A673 (cell line): Measurements from ENCODE around the gene DCHS1.

Experiments
- EZH2 ChIP-seq: fragments of 200-600 bp; sonication (generic); IDR thresholded peaks from 2 replicates; pipeline ENCODE4 v1.6.1; 2017; ENCODE audit warnings: borderline replicate concordance, low read depth, mild to moderate bottlenecking, mixed read lengths, antibody characterized with exemption, low read length; ENCODE audit not compliant: poor library complexity, severe bottlenecking
- TF ChIP-seq, protein P1 (sequence below): fragments of 300-800, 200-600 bp; sonication (generic); conservative IDR thresholded peaks from 2 replicates; pipeline ENCODE4 v1.5.1; 2017; ENCODE audit warnings: low read depth, mild to moderate bottlenecking, antibody characterized with exemption, low read length, moderate library complexity, mixed read lengths

DNA sequence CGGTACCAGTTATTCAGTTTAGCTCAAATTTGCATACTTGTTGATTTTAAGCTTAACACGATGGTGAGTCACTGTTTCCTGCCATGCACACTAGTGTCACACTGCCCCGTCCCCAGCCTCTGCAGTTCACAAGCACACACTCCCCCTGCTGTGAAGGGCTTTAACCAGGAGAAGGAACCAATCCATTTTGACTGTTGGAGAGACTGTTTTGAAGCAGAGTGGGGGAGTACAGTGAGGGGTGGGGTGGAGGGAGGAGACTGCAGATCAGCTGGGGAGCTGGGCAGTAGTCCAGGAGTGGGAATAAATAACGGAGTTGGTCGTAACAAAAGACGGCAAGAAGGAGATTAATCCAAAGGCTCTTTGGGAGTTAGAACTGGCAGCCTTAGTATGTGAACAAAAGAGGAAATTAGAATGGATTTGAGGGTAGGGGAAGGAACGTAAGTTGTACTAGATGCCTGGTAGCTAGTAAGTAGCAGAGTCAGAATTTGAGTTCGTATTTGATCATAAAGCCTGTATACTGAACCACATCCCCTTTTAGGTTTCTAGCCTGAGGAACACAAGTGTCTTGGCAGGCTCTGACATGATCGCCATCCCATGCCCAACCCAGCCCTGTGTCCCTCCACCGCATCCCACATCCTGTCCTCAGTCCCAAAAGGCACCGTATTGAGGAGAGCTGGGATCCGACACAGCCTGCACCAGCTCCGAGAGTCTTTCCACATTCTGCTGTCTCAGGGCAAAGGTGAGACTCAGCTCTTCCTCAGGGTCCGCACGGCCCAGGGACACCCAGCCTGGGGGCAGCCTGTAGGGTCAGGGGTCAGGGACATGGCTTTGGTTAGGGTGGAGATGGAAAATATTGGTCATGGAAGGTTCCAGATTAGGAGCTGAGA lies 37.2 kb downstream of the DCHS1 start:
- TF ChIP-seq, protein P1, sequence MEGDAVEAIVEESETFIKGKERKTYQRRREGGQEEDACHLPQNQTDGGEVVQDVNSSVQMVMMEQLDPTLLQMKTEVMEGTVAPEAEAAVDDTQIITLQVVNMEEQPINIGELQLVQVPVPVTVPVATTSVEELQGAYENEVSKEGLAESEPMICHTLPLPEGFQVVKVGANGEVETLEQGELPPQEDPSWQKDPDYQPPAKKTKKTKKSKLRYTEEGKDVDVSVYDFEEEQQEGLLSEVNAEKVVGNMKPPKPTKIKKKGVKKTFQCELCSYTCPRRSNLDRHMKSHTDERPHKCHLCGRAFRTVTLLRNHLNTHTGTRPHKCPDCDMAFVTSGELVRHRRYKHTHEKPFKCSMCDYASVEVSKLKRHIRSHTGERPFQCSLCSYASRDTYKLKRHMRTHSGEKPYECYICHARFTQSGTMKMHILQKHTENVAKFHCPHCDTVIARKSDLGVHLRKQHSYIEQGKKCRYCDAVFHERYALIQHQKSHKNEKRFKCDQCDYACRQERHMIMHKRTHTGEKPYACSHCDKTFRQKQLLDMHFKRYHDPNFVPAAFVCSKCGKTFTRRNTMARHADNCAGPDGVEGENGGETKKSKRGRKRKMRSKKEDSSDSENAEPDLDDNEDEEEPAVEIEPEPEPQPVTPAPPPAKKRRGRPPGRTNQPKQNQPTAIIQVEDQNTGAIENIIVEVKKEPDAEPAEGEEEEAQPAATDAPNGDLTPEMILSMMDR = no peak
- no peak for TF ChIP-seq EZH2
